Astrocyte of the hippocampus (primary cell): ENCODE measurements around the gene THAP2.
"Not testable (repeated sequence)": the region's sequence is repeated elsewhere in the genome, so short reads cannot be mapped to it uniquely, and the experiment has no call there.

Source experiments
- DNase-seq: peaks from one replicate; pipeline ENCODE4 v3.0.0; 2011; ENCODE audit warnings: low read depth, low spot score

THAP2 gene

GRCh38 chr12:71662849-71663560 lies 1.1 kb upstream of the THAP2 start:
- DNase-seq, result peak; percentile 74

DNA sequence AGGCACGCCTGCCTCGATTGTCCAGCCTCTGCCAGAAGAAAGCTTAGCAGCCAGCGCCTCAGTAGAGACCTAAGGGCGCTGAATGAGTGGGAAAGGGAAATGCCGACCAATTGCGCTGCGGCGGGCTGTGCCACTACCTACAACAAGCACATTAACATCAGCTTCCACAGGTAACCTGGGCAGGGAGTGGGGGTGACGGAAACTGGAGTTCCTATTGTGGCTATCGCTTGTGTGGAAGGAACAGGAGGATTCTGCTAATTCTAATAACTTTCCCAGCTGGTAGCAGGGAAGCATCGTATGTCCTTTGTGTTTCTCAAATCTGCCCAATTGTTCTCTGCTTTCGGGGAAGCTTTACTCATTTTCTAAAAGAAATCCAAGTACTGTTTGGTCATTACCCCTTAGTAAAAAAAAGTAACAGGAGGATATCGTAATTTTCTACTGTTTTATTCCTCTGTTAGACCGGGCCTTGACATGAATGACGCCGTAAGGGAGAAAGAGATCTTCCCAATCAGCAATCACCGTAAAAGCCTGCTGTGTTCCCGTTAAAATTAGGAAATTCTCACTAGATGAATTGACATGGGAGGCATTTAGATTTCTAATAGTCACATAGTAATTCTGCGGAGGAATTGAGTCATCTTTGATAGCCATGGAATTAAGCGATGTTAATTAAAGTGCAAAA lies 449 bp downstream of the THAP2 start:
- DNase-seq, result no peak

DNA sequence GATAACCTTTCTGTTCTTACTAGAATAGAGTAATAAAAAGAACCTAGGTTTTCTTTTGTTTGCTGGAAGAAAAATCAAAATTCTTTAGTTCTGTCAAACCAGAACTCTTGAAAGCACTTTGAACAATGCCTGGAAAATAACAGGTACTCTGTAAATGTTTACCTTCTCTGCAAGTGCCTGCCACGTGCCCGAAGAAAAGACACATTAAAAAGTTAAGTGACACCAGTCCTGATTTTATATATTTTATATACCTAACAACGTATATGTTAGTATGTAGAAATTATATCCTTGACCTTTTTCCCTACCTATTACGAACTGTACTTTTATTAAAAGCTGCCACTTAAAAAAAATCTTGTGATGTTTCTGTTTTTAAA lies 976 bp downstream of the THAP2 start:
- DNase-seq, result no peak

- DNase-seq, result no peak
Measured at GRCh38 chr12:71666259-71666658, 2.2 kb downstream of the THAP2 start.

DNA sequence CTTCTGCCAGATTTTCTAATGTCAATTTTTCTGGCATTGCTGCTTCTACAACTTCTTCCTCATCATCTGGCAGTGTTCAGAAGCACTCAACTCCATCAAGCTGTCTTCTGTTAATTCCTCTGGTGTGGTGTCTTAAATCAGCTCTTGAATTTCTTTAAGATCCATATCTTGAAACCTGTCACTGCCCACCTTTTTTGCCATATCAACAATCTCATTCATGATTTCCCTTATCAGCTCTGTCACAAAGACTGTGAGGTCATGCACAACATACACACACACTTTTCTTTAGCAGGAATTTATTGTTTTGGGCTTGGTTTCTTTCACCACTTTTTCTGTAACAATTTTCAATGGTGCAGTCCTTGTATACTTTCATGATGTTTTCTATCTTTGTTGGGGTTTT lies 7.2 kb downstream of the THAP2 start:
- DNase-seq, result no peak

DNA sequence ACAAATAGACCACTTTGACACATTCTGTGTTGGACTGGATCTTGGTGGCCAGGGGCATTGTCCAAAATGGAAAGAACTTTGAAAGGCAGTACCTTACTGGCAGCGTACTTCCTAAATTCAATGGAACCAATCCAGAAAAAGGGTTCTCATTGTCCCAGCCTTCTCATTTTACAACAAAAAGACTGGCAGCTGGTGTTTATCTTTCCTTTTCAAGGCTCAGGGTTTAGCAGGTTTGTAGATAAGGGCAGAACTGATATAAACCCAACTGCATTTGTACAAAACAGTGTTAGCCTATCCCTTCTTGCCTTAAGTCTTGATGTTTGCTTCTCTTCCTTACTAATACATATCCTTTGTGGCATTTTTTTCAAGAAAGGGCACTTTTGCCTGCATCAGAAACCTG lies 7.7 kb downstream of the THAP2 start:
- no peak for DNase-seq

- no peak for DNase-seq
Measured at GRCh38 chr12:71682466-71682865, 18.4 kb downstream of the THAP2 start.

GRCh38 chr12:71683633-71684032 lies 19.5 kb downstream of the THAP2 start:
- no peak for DNase-seq

DNA sequence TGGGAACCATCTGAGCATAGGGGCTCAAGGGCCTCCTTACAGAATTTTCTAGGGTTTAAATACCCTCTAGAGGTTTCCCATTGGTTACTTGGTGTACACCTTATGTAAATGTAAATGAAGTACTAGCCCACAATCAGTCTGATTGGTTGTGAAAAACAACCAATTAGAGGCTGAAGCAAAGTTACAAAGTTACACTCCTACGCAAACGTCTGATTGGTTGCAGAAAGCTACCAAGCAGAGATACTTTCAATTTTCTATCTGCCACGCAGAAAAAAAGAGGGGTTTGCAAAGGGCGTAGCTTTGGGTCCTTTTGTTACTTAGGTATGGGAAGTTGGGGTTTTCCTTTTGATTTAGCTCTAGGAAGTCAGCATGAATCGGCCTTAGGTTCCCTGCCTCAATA lies 20.0 kb downstream of the THAP2 start:
- no peak for DNase-seq

DNA sequence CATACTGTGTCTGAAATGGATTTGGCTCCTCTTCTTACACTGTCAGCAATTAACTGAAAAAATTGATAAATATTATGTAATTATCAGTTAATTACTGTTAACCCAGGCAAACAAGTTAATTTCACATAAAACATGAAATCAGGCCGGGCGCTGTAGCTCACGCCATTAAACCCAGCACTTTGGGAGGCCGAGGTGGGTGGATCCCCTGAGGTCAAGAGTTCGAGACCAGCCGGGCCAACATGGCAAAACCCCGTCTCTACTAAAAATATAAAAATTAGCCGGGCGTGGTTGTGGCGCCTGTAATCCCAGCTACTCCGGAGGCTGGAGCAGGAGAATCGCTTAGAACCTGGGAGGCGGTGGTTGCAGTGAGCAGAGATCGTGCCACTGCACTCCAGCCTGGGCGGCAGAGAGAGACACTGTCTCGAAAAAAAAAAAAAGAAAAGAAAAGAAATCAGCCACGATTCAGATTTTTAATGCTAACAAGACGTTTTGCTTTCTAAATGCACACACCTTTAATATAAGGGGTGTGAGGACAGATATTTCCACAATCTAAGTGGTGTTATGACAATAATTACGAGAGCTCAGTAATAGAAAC lies 21.3 kb downstream of the THAP2 start:
- no peak for DNase-seq

GRCh38 chr12:71685914-71686657 lies 22.0 kb downstream of the THAP2 start, which contains the start of gene TMEM19:
TMEM19 (plus strand) TSS chr12:71686082; CDS start chr12:71686681, 599 bp downstream.
- peak; percentile 97 for DNase-seq

GRCh38 chr12:71686658-71687025 lies 22.5 kb downstream of the THAP2 start:
- no peak for DNase-seq

GRCh38 chr12:71687172-71687571 lies 23.1 kb downstream of the THAP2 start:
- not testable (repeated sequence) for DNase-seq

- DNase-seq, result no peak
Measured at GRCh38 chr12:71688961-71689570, 25.0 kb downstream of the THAP2 start.

- no peak for DNase-seq
Measured at GRCh38 chr12:71691504-71692129, 27.5 kb downstream of the THAP2 start.

GRCh38 chr12:71693126-71693525 lies 29.0 kb downstream of the THAP2 start:
- DNase-seq, result no peak

DNA sequence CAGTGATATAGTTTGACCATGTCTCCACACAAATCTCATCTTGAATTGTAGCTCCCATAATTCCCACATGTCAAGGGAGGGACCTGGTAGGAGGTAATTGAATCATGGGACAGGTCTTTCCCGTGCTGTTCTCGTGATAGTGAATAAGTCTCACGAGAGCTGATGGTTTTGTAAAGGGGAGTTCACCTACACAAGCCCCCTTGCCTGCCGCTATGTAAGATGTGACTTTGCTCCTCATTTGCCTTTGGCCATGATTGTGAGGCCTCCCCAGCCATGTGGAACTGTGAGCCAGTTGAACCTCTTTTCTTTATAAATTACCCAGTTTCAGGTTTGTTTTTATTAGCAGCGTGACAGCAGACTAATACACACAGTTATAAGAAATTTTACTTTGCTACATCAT lies 29.6 kb downstream of the THAP2 start:
- DNase-seq, result not testable (repeated sequence)

GRCh38 chr12:71694099-71694820 lies 30.2 kb downstream of the THAP2 start:
- DNase-seq, result peak; percentile 12

GRCh38 chr12:71695782-71696181 lies 31.7 kb downstream of the THAP2 start:
- DNase-seq, result no peak

GRCh38 chr12:71702181-71702580 lies 38.1 kb downstream of the THAP2 start:
- DNase-seq, result not testable (repeated sequence)

GRCh38 chr12:71702590-71702989 lies 38.5 kb downstream of the THAP2 start:
- no peak for DNase-seq
